Hepatocyte (in vitro differentiated cells): ENCODE measurements around the gene OSTC.

ENCODE experiments used
- EZH2 ChIP-seq: fragments of 200-600 bp; sonication (generic); IDR thresholded peaks from 2 replicates; pipeline ENCODE4 v1.6.1; 2016; ENCODE audit warnings: antibody characterized with exemption, mild to moderate bottlenecking, borderline replicate concordance
- EZH2phosphoT487 ChIP-seq: fragments of 200-600 bp; sonication (generic); IDR thresholded peaks from one replicate; pipeline ENCODE4 v1.6.1; 2018; ENCODE audit warnings: antibody characterized with exemption, mild to moderate bottlenecking, low read depth, moderate library complexity; ENCODE audit not compliant: unreplicated experiment, severe bottlenecking
- TF ChIP-seq, protein P1 (sequence below): fragments of 200-600 bp; sonication (generic); IDR thresholded peaks from 2 replicates; pipeline ENCODE4 v1.5.1; 2016; ENCODE audit warnings: antibody characterized with exemption, mild to moderate bottlenecking; ENCODE audit not compliant: poor library complexity

DNA sequence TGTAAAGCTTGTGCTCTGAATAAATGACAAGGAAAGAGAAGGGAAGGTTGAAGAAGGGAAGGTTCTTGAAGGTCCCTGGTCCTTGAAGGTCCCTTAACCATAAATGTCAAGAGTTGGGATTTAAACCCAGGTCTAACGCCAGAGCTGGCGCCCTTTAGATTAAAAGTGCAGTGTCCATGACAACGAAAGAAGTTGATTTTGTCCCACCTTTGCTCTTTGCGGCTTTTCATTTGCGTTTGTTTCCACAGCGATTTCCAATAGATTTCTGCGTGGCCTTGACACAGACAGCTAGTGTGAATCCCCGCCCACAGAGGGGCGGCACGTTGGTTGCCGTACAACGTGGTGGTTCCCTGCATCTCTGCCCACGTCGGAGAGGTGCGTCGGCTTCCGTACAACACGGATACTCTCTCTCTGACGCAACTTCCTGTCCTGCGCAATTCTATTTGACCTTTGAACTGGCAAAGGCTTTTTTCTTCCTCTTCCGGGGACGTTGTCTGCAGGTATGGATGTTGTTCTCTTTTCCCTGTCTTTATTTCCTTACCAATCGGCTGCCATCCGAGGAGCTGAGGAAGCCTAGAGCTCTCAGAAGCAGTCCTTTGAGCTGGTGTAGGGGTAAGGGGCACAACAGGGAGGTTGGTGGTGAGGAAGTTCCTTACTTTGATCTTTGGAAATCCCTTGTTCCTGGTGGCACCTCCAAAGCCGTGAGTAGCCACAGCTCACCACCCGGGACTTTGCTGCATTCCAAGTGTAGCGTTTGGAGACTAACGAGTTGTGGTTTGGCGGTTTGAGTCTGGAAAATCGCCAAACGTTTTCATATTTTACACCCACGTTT is 30.1 kb upstream of the OSTC start, which contains the start of gene RPL34:
- TF ChIP-seq, protein P1, sequence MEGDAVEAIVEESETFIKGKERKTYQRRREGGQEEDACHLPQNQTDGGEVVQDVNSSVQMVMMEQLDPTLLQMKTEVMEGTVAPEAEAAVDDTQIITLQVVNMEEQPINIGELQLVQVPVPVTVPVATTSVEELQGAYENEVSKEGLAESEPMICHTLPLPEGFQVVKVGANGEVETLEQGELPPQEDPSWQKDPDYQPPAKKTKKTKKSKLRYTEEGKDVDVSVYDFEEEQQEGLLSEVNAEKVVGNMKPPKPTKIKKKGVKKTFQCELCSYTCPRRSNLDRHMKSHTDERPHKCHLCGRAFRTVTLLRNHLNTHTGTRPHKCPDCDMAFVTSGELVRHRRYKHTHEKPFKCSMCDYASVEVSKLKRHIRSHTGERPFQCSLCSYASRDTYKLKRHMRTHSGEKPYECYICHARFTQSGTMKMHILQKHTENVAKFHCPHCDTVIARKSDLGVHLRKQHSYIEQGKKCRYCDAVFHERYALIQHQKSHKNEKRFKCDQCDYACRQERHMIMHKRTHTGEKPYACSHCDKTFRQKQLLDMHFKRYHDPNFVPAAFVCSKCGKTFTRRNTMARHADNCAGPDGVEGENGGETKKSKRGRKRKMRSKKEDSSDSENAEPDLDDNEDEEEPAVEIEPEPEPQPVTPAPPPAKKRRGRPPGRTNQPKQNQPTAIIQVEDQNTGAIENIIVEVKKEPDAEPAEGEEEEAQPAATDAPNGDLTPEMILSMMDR = no peak
- TF ChIP-seq EZH2phosphoT487 (no peak), EZH2 (no peak)
